IMR-90 (cell line): ENCODE results near the gene DOCK4.
A peak's percentile ranks its signal among the peaks of the same experiment; 100 is the strongest.

Experiments
- CHD1 ChIP-seq: IDR thresholded peaks from 2 replicates; pipeline ENCODE4 v1.6.1; 2012; ENCODE audit warnings: low read depth, low read length, improper control_type of control experiment
- ELK1 ChIP-seq: fragments of 150-350 bp; IDR thresholded peaks from 2 replicates; pipeline ENCODE4 v1.6.1; 2016; ENCODE audit warnings: low read depth, mild to moderate bottlenecking, low read length, moderate library complexity, borderline replicate concordance
- MAFK ChIP-seq: IDR thresholded peaks from 2 replicates; pipeline ENCODE4 v1.6.1; 2012; ENCODE audit warnings: low read depth, low read length, improper control_type of control experiment
- MXI1 ChIP-seq: IDR thresholded peaks from 2 replicates; pipeline ENCODE4 v1.6.1; 2012; ENCODE audit warnings: low read depth, mild to moderate bottlenecking, low read length, moderate library complexity, borderline replicate concordance
- POLR2A ChIP-seq: IDR thresholded peaks from 2 replicates; pipeline ENCODE4 v1.6.1; 2012; ENCODE audit warnings: mild to moderate bottlenecking, low read depth, low read length
- RAD21 ChIP-seq: IDR thresholded peaks from 2 replicates; pipeline ENCODE4 v1.6.1; 2012; ENCODE audit warnings: low read length, improper control_type of control experiment
- RCOR1 ChIP-seq: IDR thresholded peaks from 2 replicates; pipeline ENCODE4 v1.6.1; 2012; ENCODE audit warnings: mild to moderate bottlenecking, low read length, improper control_type of control experiment; ENCODE audit not compliant: insufficient replicate concordance
- RFX5 ChIP-seq: IDR thresholded peaks from 2 replicates; pipeline ENCODE4 v1.8.0; 2012; ENCODE audit warnings: low read depth, mild to moderate bottlenecking, low read length, moderate library complexity
- SMC3 ChIP-seq: fragments of 150-350 bp; IDR thresholded peaks from 2 replicates; pipeline ENCODE4 v1.6.1; 2016; ENCODE audit warnings: low read depth, mild to moderate bottlenecking, antibody characterized with exemption, low read length, moderate library complexity
- USF2 ChIP-seq: fragments of 150-350 bp; IDR thresholded peaks from 2 replicates; pipeline ENCODE4 v1.6.1; 2017; ENCODE audit warnings: mild to moderate bottlenecking, antibody characterized with exemption, low read length, low read depth
- TF ChIP-seq, protein P1 (sequence below): conservative IDR thresholded peaks from 2 replicates; pipeline ENCODE4 v1.5.1; 2012; ENCODE audit warnings: mild to moderate bottlenecking, low read depth, low read length, improper control_type of control experiment

GRCh38 chr7:111853201-111853990 is 352.8 kb downstream of the DOCK4 start:
- TF ChIP-seq, protein P1, sequence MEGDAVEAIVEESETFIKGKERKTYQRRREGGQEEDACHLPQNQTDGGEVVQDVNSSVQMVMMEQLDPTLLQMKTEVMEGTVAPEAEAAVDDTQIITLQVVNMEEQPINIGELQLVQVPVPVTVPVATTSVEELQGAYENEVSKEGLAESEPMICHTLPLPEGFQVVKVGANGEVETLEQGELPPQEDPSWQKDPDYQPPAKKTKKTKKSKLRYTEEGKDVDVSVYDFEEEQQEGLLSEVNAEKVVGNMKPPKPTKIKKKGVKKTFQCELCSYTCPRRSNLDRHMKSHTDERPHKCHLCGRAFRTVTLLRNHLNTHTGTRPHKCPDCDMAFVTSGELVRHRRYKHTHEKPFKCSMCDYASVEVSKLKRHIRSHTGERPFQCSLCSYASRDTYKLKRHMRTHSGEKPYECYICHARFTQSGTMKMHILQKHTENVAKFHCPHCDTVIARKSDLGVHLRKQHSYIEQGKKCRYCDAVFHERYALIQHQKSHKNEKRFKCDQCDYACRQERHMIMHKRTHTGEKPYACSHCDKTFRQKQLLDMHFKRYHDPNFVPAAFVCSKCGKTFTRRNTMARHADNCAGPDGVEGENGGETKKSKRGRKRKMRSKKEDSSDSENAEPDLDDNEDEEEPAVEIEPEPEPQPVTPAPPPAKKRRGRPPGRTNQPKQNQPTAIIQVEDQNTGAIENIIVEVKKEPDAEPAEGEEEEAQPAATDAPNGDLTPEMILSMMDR, result peak; percentile 13; the same call in 1 of the 2 replicates
- no peak for TF ChIP-seq RFX5
- TF ChIP-seq POLR2A, result no peak
- TF ChIP-seq SMC3, result no peak
- no peak for TF ChIP-seq RAD21
- TF ChIP-seq MAFK, result no peak
- no peak for TF ChIP-seq ELK1
- TF ChIP-seq USF2, result no peak
- no peak for TF ChIP-seq CHD1
- no peak for TF ChIP-seq RCOR1
- no peak for TF ChIP-seq MXI1
